A549 (cell line): Measurements from ENCODE around the gene GAK.

ENCODE experiments used
- CHD2 ChIP-seq: fragments of 150-350 bp; IDR thresholded peaks from 2 replicates; pipeline ENCODE4 v1.6.1; 2014; ENCODE audit warnings: low read length; ENCODE audit not compliant: partially characterized antibody
- ZC3H11A ChIP-seq: fragments of 450-650 bp; IDR thresholded peaks from 2 replicates; pipeline ENCODE4 v1.6.1; 2014; ENCODE audit warnings: antibody characterized with exemption, mild to moderate bottlenecking
- TF ChIP-seq, protein P1 (sequence below): fragments of >200 bp; sonication (Bioruptor Twin); formaldehyde crosslinking; IDR thresholded peaks from 3 replicates; pipeline ENCODE4 v1.5.1; 2016

- no peak for TF ChIP-seq CHD2
- no peak for TF ChIP-seq ZC3H11A
- TF ChIP-seq, protein P1, sequence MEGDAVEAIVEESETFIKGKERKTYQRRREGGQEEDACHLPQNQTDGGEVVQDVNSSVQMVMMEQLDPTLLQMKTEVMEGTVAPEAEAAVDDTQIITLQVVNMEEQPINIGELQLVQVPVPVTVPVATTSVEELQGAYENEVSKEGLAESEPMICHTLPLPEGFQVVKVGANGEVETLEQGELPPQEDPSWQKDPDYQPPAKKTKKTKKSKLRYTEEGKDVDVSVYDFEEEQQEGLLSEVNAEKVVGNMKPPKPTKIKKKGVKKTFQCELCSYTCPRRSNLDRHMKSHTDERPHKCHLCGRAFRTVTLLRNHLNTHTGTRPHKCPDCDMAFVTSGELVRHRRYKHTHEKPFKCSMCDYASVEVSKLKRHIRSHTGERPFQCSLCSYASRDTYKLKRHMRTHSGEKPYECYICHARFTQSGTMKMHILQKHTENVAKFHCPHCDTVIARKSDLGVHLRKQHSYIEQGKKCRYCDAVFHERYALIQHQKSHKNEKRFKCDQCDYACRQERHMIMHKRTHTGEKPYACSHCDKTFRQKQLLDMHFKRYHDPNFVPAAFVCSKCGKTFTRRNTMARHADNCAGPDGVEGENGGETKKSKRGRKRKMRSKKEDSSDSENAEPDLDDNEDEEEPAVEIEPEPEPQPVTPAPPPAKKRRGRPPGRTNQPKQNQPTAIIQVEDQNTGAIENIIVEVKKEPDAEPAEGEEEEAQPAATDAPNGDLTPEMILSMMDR: no peak
Observed at GRCh38 chr4:932713-933070, 576 bp upstream of the GAK start.
